Lung (tissue), 12 donors: ENCODE data around the gene ATP6V0D1. TPM values are rescaled to one million over a fixed set of nuclear protein-coding genes. Genes with fewer than 3 reads are reported as not detected.

Experiments
- ATAC-seq: fragments of 200-7000 bp; cut with Tn5 transposase; one replicate; pipeline ENCODE4 v1.9.1; 2020; ENCODE audit warnings: moderate number of reproducible peaks; ENCODE audit not compliant: insufficient read depth, low FRiP score
- DNase-seq, 3 donors: peaks; one replicate each; pipeline ENCODE4 v3.0.0-alpha.2; 2013 to 2017
- H3K27ac ChIP-seq, 2 donors: one replicate each; pipeline ENCODE4 v1.5.1; 2013; ENCODE audit warnings: mild to moderate bottlenecking in 2 of 2, moderate library complexity in 2 of 2, control low read depth in 1 of 2, inconsistent platforms in 1 of 2, low read depth in 1 of 2, low read length in 1 of 2
- H3K27me3 ChIP-seq, 3 donors: one replicate each; pipeline ENCODE4 v1.5.1; 2013; ENCODE audit warnings: low read length in 2 of 3; ENCODE audit not compliant: control insufficient read depth in 3 of 3, insufficient read depth in 3 of 3
- H3K36me3 ChIP-seq, 4 donors: one replicate each; pipeline ENCODE4 v1.5.1; 2013; ENCODE audit warnings: low read length in 4 of 4, mild to moderate bottlenecking in 1 of 4, moderate library complexity in 1 of 4; ENCODE audit not compliant: control insufficient read depth in 4 of 4, insufficient read depth in 4 of 4
- H3K4me1 ChIP-seq, 5 donors: one replicate each; pipeline ENCODE4 v1.5.1; 2013; ENCODE audit warnings: low read length in 5 of 5, mild to moderate bottlenecking in 2 of 5, moderate library complexity in 1 of 5; ENCODE audit not compliant: control insufficient read depth in 5 of 5, insufficient read depth in 5 of 5
- H3K4me3 ChIP-seq: one replicate; pipeline ENCODE4 v1.5.1; 2013; ENCODE audit warnings: mild to moderate bottlenecking, control low read depth, moderate library complexity
- H3K9ac ChIP-seq, 2 donors: one replicate each; pipeline ENCODE4 v1.5.1; 2013; ENCODE audit warnings: low read length in 2 of 2, control low read depth in 1 of 2; ENCODE audit not compliant: insufficient read depth in 1 of 2
- H3K9me3 ChIP-seq, 4 donors: one replicate each; pipeline ENCODE4 v1.5.1; 2013; ENCODE audit warnings: low read length in 3 of 4, mild to moderate bottlenecking in 1 of 4, moderate library complexity in 1 of 4; ENCODE audit not compliant: control insufficient read depth in 4 of 4, insufficient read depth in 3 of 4
- WGBS, 2 donors: extraction: QIAGEN DNeasy Blood & Tissue Kit; methylation state at CpG; one replicate each; pipeline ENCODE4 v1.1.7; 2013; 5-methylcytosine and 5-hydroxymethylcytosine counted together
- polyA plus RNA-seq, 2 donors: library from polyadenylated mRNA; stranded (reverse); fragments of 200-250 nt; gene quantifications; one replicate each; pipeline ENCODE4 v1.2.1, GENCODE V29; 2013
- total RNA-seq, 2 donors: library from RNA; depleted of rRNA in 1 of 2; stranded (reverse); fragments of >200 nt in 1 of 2; gene quantifications; one replicate each; pipeline ENCODE4 v1.2.1, GENCODE V29; 2014 to 2021
- TF ChIP-seq, protein P1 (sequence below): IDR thresholded peaks from 2 replicates; pipeline ENCODE4 v1.5.1; 2012; ENCODE audit warnings: mild to moderate bottlenecking; ENCODE audit errors: control extremely low read depth, extremely low read depth
- donor health status: control.
- donor health status: control.
- donor health status: Bipolar disorder and iron deficiency.
- donor health status: healthy.
- donor health status: DM: yes; HTN: yes; CAD: no.

Gene ATP6V0D1
- total and polyA plus RNA-seq, 4 donors, result 39.6 to 249 (median 136) TPM

DNA sequence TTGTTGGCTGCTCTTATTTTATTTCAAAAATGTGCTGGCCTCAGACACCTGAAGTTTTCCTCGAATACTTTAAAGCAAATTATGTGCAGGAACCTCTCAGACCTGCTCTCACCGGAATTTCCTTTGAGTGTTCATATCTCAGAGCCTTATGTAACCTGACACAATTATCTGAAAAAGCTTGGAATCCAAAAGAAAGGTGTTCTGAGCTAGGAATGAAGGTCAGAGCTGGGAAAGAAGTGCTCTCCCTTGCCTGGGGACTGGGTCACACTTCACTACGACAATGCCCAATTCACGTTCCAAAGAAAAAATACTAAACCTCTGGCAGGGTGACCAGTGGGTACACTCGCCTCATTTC, 56.7 kb downstream of the ATP6V0D1 start:
- ATAC-seq, result no peak

GRCh38 chr16:67423611-67424260, 57.2 kb downstream of the ATP6V0D1 start:
- WGBS, 2 donors, result 43 to 52% methylated on average over 9 of the region's 9 CpGs
- Histone ChIP-seq H3K27me3 (peaks cover 0 to 2% (median 0%) of the 10 kb centered on the region in 3 donors), H3K36me3 (no peaks in the 10 kb centered on the region), H3K27ac (no peak overlapping the region), H3K9ac (no peak overlapping the region), H3K4me3 (no peak overlapping the region), H3K9me3 (no peaks in the 10 kb centered on the region), H3K4me1 (peaks cover 0 to 19% (median 0%) of the 10 kb centered on the region in 5 donors)
- no peak for DNase-seq
- TF ChIP-seq, protein P1, sequence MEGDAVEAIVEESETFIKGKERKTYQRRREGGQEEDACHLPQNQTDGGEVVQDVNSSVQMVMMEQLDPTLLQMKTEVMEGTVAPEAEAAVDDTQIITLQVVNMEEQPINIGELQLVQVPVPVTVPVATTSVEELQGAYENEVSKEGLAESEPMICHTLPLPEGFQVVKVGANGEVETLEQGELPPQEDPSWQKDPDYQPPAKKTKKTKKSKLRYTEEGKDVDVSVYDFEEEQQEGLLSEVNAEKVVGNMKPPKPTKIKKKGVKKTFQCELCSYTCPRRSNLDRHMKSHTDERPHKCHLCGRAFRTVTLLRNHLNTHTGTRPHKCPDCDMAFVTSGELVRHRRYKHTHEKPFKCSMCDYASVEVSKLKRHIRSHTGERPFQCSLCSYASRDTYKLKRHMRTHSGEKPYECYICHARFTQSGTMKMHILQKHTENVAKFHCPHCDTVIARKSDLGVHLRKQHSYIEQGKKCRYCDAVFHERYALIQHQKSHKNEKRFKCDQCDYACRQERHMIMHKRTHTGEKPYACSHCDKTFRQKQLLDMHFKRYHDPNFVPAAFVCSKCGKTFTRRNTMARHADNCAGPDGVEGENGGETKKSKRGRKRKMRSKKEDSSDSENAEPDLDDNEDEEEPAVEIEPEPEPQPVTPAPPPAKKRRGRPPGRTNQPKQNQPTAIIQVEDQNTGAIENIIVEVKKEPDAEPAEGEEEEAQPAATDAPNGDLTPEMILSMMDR, result no peak
- ATAC-seq, result no peak

More for the DNA sequence above, 56.7 kb downstream of the ATP6V0D1 start:
- H3K36me3 ChIP-seq, result no peaks in the 10 kb centered on the region
- no peaks in the 10 kb centered on the region for H3K9me3 ChIP-seq
- H3K9ac ChIP-seq, result no peak overlapping the region
- H3K4me3 ChIP-seq, result no peak overlapping the region
- TF ChIP-seq, protein P1, result no peak
- H3K27me3 ChIP-seq, result peaks cover 0 to 2% (median under 1%) of the 10 kb centered on the region in 3 donors
- peak overlapping the region in 1 of 2 donors; percentile 8 for H3K27ac ChIP-seq
- DNase-seq, result peak in 1 of 3 donors; percentile 69
- H3K4me1 ChIP-seq, result peaks cover 0 to 24% (median 0%) of the 10 kb centered on the region in 5 donors
- 50 to 65% methylated on average over 5 of the region's 5 CpGs for WGBS, 2 donors

DNA sequence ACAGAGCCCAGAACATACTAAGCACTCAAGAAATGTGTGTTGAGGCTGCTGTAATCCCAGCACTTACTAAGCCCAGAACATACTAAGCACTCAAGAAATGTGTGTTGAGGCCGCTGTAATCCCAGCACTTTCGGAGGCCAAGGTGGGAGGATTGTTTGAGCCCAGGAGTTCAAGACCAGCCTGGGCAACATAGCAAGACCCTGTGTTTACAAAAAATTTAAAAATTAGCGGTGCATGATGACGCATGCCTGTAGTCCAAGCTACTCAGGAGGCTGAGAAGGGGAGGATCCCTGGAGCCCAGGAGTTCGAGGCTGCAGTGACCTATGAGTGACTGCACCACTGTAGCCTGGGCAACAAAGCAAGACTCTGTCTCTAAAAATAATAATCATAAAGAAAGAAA, 57.9 kb downstream of the ATP6V0D1 start:
- Histone ChIP-seq H3K36me3 (no peaks in the 10 kb centered on the region), H3K9me3 (no peaks in the 10 kb centered on the region), H3K9ac (no peak overlapping the region), H3K4me1 (peaks cover 0 to 14% (median 0%) of the 10 kb centered on the region in 5 donors), H3K27me3 (peaks cover 0 to 2% (median 0%) of the 10 kb centered on the region in 3 donors), H3K27ac (no peak overlapping the region), H3K4me3 (no peak overlapping the region)
- no peak for DNase-seq
- ATAC-seq, result no peak
- TF ChIP-seq, protein P1, result no peak
- 84 to 92% methylated on average over 5 of the region's 5 CpGs for WGBS, 2 donors
